Mesenchymal stem cell (in vitro differentiated cells and primary cell): ENCODE data around the gene NCOA5.

Source experiments
- DNase-seq: peaks from one replicate; pipeline ENCODE4 v3.0.0-alpha.2; 2013
- H2AFZ ChIP-seq: one replicate; pipeline ENCODE4 v1.6.1; 2013; ENCODE audit warnings: low read depth, mild to moderate bottlenecking, control low read depth, inconsistent platforms, low read length, moderate library complexity
- H2AK5ac ChIP-seq: 2 replicates; pipeline ENCODE4 v1.6.1; 2013; ENCODE audit warnings: low read length, moderate library complexity, mild to moderate bottlenecking, inconsistent platforms; ENCODE audit not compliant: severe bottlenecking
- H2BK120ac ChIP-seq: one replicate; pipeline ENCODE4 v1.6.1; 2013; ENCODE audit warnings: low read depth, mild to moderate bottlenecking, inconsistent platforms, low read length, moderate library complexity
- H2BK12ac ChIP-seq, 2 experiments: one replicate each; pipeline ENCODE4 v1.6.1; 2013; ENCODE audit warnings: inconsistent platforms in 2 of 2, low read length in 2 of 2, mild to moderate bottlenecking in 2 of 2, moderate library complexity in 2 of 2, control low read depth in 1 of 2
- H2BK15ac ChIP-seq: one replicate; pipeline ENCODE4 v1.6.1; 2013; ENCODE audit warnings: mild to moderate bottlenecking, low read depth, inconsistent platforms; ENCODE audit not compliant: poor library complexity, severe bottlenecking
- H2BK5ac ChIP-seq: 2 replicates; pipeline ENCODE4 v1.6.1; 2013; ENCODE audit warnings: low read depth, mild to moderate bottlenecking, low read length, control low read depth, inconsistent platforms; ENCODE audit not compliant: poor library complexity, severe bottlenecking
- H3K14ac ChIP-seq, 2 experiments: one replicate each; pipeline ENCODE4 v1.6.1; 2013; ENCODE audit warnings: inconsistent platforms in 2 of 2, low read length in 2 of 2, control low read depth in 1 of 2, mild to moderate bottlenecking in 1 of 2, moderate library complexity in 1 of 2
- H3K18ac ChIP-seq, 2 experiments: one replicate each; pipeline ENCODE4 v1.6.1; 2013; ENCODE audit warnings: inconsistent platforms in 2 of 2, low read length in 2 of 2, control low read depth in 1 of 2, low read depth in 1 of 2, mild to moderate bottlenecking in 1 of 2
- H3K23ac ChIP-seq, 2 experiments: one replicate each; pipeline ENCODE4 v1.6.1; 2013; ENCODE audit warnings: inconsistent platforms in 2 of 2, low read length in 2 of 2, mild to moderate bottlenecking in 2 of 2, moderate library complexity in 2 of 2, control low read depth in 1 of 2
- H3K27ac ChIP-seq: 2 replicates; pipeline ENCODE4 v1.5.1; 2013; ENCODE audit warnings: mild to moderate bottlenecking, moderate library complexity, low read length, control low read depth, inconsistent platforms; ENCODE audit not compliant: poor library complexity, severe bottlenecking
- H3K27me3 ChIP-seq, 2 experiments: 2 replicates each; pipeline versions ENCODE4 v1.6.1 to v1.7.0; 2013; ENCODE audit warnings: low read length in 2 of 2, mild to moderate bottlenecking in 2 of 2, moderate library complexity in 2 of 2, control low read depth in 1 of 2, inconsistent platforms in 1 of 2; ENCODE audit not compliant: control insufficient read depth in 1 of 2, insufficient read depth in 1 of 2
- H3K36me3 ChIP-seq, 2 experiments: 2 replicates each; pipeline versions ENCODE4 v1.6.1 to v1.7.0; 2013; ENCODE audit warnings: low read length in 2 of 2, control low read depth in 1 of 2, inconsistent platforms in 1 of 2, low read depth in 1 of 2, mild to moderate bottlenecking in 1 of 2; ENCODE audit not compliant: insufficient read depth in 2 of 2, control insufficient read depth in 1 of 2
- H3K4ac ChIP-seq, 2 experiments: one replicate each; pipeline ENCODE4 v1.6.1; 2013; ENCODE audit warnings: inconsistent platforms in 2 of 2, low read length in 2 of 2, mild to moderate bottlenecking in 2 of 2, moderate library complexity in 2 of 2, control low read depth in 1 of 2, low read depth in 1 of 2
- H3K4me1 ChIP-seq: 2 replicates; pipeline ENCODE4 v1.6.1; 2013; ENCODE audit warnings: low read depth, low read length, control low read depth; ENCODE audit not compliant: control insufficient read depth, insufficient read depth
- H3K4me2 ChIP-seq: 2 replicates; pipeline ENCODE4 v1.6.1; 2013; ENCODE audit warnings: low read length, mild to moderate bottlenecking, inconsistent platforms; ENCODE audit not compliant: poor library complexity, severe bottlenecking
- H3K4me3 ChIP-seq, 2 experiments: 2 replicates each; pipeline versions ENCODE4 v1.5.1 to v1.7.0; 2013; ENCODE audit warnings: low read length in 2 of 2, mild to moderate bottlenecking in 2 of 2, control low read depth in 1 of 2, low read depth in 1 of 2; ENCODE audit not compliant: insufficient read depth in 1 of 2
- H3K79me1 ChIP-seq: replicated peaks from 2 replicates; pipeline ENCODE4 v1.6.1; 2013; ENCODE audit warnings: mild to moderate bottlenecking, control low read depth, low read length, inconsistent platforms; ENCODE audit not compliant: poor library complexity, severe bottlenecking
- H3K9ac ChIP-seq: 2 replicates; pipeline ENCODE4 v1.7.0; 2013; ENCODE audit warnings: mild to moderate bottlenecking, low read length, moderate library complexity
- H3K9me3 ChIP-seq: 2 replicates; pipeline ENCODE4 v1.7.0; 2013; ENCODE audit warnings: mild to moderate bottlenecking, low read length; ENCODE audit not compliant: control insufficient read depth
- H4K8ac ChIP-seq: one replicate; pipeline ENCODE4 v1.6.1; 2013; ENCODE audit warnings: inconsistent platforms, mild to moderate bottlenecking, low read length, moderate library complexity
- H4K91ac ChIP-seq: one replicate; pipeline ENCODE4 v1.6.1; 2013; ENCODE audit warnings: mild to moderate bottlenecking, low read length, inconsistent platforms
- WGBS: methylation state at CpG from one replicate; pipeline ENCODE4 v1.1.7; 2013; ENCODE audit warnings: mixed read lengths; 5-methylcytosine and 5-hydroxymethylcytosine counted together

Gene NCOA5

GRCh38 chr20:46122516-46123481 is 33.0 kb upstream of the NCOA5 start:
- Histone ChIP-seq H3K9ac (no peak overlapping the region), H3K4ac (no peak overlapping the region), H3K4me2 (no peak overlapping the region), H3K23ac (no peak overlapping the region), H2BK120ac (no peak overlapping the region), H2BK5ac (no peak overlapping the region), H4K91ac (no peak overlapping the region), H4K8ac (no peak overlapping the region), H3K27me3 (peaks cover 0 to 12% of the 10 kb centered on the region in 2 experiments), H3K79me1 (no peaks in the 10 kb centered on the region), H3K27ac (no peak overlapping the region), H2AK5ac (no peak overlapping the region), H3K36me3 (peaks cover 0 to 27% of the 10 kb centered on the region in 2 experiments), H3K4me3 (no peak overlapping the region), H2AFZ (no peak overlapping the region), H2BK12ac (no peak overlapping the region), H2BK15ac (no peak overlapping the region), H3K18ac (no peak overlapping the region), H3K4me1 (peaks cover 8% of the 10 kb centered on the region), H3K14ac (no peak overlapping the region), H3K9me3 (no peaks in the 10 kb centered on the region)
- no peak for DNase-seq
- 87% methylated on average over 15 of the region's 15 CpGs for WGBS

- Histone ChIP-seq H3K4me3 (no peak overlapping the region), H2BK120ac (no peak overlapping the region), H3K9me3 (no peaks in the 10 kb centered on the region), H2BK5ac (no peak overlapping the region), H2BK15ac (no peak overlapping the region), H3K79me1 (no peaks in the 10 kb centered on the region), H2AFZ (no peak overlapping the region), H3K36me3 (peaks cover 0 to 27% of the 10 kb centered on the region in 2 experiments), H3K18ac (no peak overlapping the region), H2AK5ac (no peak overlapping the region), H2BK12ac (no peak overlapping the region), H4K91ac (no peak overlapping the region), H3K9ac (no peak overlapping the region), H3K27ac (no peak overlapping the region), H4K8ac (no peak overlapping the region), H3K4me2 (no peak overlapping the region), H3K4me1 (peaks cover 11% of the 10 kb centered on the region), H3K27me3 (peaks cover 0 to 14% of the 10 kb centered on the region in 2 experiments), H3K4ac (no peak overlapping the region), H3K23ac (no peak overlapping the region), H3K14ac (no peak overlapping the region)
- 69% methylated on average over 11 of the region's 11 CpGs for WGBS
- DNase-seq = peak; percentile 60
Observed at GRCh38 chr20:46122071-46122470, 32.3 kb upstream of the NCOA5 start.

- H4K8ac ChIP-seq = no peak overlapping the region
- no peak overlapping the region for H3K23ac ChIP-seq
Observed at GRCh38 chr20:46121184-46121930, 31.6 kb upstream of the NCOA5 start.

GRCh38 chr20:46120136-46120535 is 30.4 kb upstream of the NCOA5 start:
- H2BK12ac ChIP-seq = no peak overlapping the region
- H3K9ac ChIP-seq = no peak overlapping the region
- H2BK120ac ChIP-seq = no peak overlapping the region

More at GRCh38 chr20:46121184-46121930, 31.6 kb upstream of the NCOA5 start:
- Histone ChIP-seq H3K9ac (no peak overlapping the region), H3K18ac (no peak overlapping the region), H3K27ac (no peak overlapping the region), H2BK12ac (no peak overlapping the region), H3K4me2 (no peak overlapping the region), H3K36me3 (peaks cover 0 to 24% of the 10 kb centered on the region in 2 experiments), H2BK120ac (no peak overlapping the region), H2BK15ac (no peak overlapping the region), H3K4ac (no peak overlapping the region), H4K91ac (no peak overlapping the region), H3K4me3 (no peak overlapping the region), H2AK5ac (no peak overlapping the region), H3K14ac (no peak overlapping the region), H3K27me3 (peaks cover 0 to 14% of the 10 kb centered on the region in 2 experiments), H2AFZ (no peak overlapping the region), H2BK5ac (no peak overlapping the region), H3K79me1 (no peaks in the 10 kb centered on the region), H3K9me3 (no peaks in the 10 kb centered on the region), H3K4me1 (peaks cover 11% of the 10 kb centered on the region)
- 96% methylated on average over 2 of the region's 2 CpGs for WGBS
- DNase-seq = peak; percentile 11

More at GRCh38 chr20:46120136-46120535, 30.4 kb upstream of the NCOA5 start:
- peaks cover 11% of the 10 kb centered on the region for H3K4me1 ChIP-seq
- H3K36me3 ChIP-seq = peaks cover 0 to 18% of the 10 kb centered on the region in 2 experiments
- H4K91ac ChIP-seq = no peak overlapping the region
- H3K23ac ChIP-seq = no peak overlapping the region
- no peak overlapping the region for H4K8ac ChIP-seq
- H3K4me3 ChIP-seq = no peak overlapping the region
- H3K4ac ChIP-seq = no peak overlapping the region
- no peaks in the 10 kb centered on the region for H3K79me1 ChIP-seq
- H2AK5ac ChIP-seq = no peak overlapping the region
- H3K9me3 ChIP-seq = no peaks in the 10 kb centered on the region
- H2BK15ac ChIP-seq = no peak overlapping the region
- no peak overlapping the region for H2BK5ac ChIP-seq
- no peak overlapping the region for H3K4me2 ChIP-seq
- WGBS = 80% methylated on average over 2 of the region's 2 CpGs
- no peak overlapping the region for H3K14ac ChIP-seq
- DNase-seq = no peak
- no peak overlapping the region for H3K18ac ChIP-seq
- peaks cover 6 to 18% of the 10 kb centered on the region in 2 experiments for H3K27me3 ChIP-seq
- no peak overlapping the region for H2AFZ ChIP-seq
- H3K27ac ChIP-seq = no peak overlapping the region
